DOHH2 (cell line): ENCODE results near the gene APMAP.

Experiments used
- CTCF ChIP-seq: fragments of 200-600 bp; sonication (generic); IDR thresholded peaks from one replicate; pipeline ENCODE4 v1.5.1; 2014; ENCODE audit warnings: antibody characterized with exemption, mild to moderate bottlenecking, low read depth, low read length; ENCODE audit not compliant: poor library complexity, severe bottlenecking
- EZH2phosphoT487 ChIP-seq: fragments of 200-600 bp; sonication (generic); IDR thresholded peaks from 2 replicates; pipeline ENCODE4 v1.6.1; 2017; ENCODE audit warnings: borderline replicate concordance, mild to moderate bottlenecking, antibody characterized with exemption, low read length, moderate library complexity, mixed read lengths

- no peak for TF ChIP-seq CTCF
- TF ChIP-seq EZH2phosphoT487 = no peak
These were observed 1.0 kb upstream of the APMAP start for GRCh38 chr20:24993337-24994185.
